Dermis microvascular lymphatic vessel endothelial cell (primary cell): ENCODE data around the gene PRKG1. TPM values are rescaled to one million over a fixed set of nuclear protein-coding genes. Genes with fewer than 3 reads are reported as not detected.

ENCODE experiments used
- DNase-seq, 2 donors: peaks; one replicate each; pipeline versions ENCODE4 v3.0.0 to v3.0.0-alpha.2; 2010; ENCODE audit warnings: low read depth in 2 of 2
- total RNA-seq: library from RNA; depleted of rRNA; stranded (reverse); fragments of >200 nt; gene quantifications from 2 replicates; pipeline ENCODE4 v1.2.1, GENCODE V29; 2014

Gene PRKG1
- total RNA-seq, 1 donor from 2014 or later, result 0.64 TPM

DNA sequence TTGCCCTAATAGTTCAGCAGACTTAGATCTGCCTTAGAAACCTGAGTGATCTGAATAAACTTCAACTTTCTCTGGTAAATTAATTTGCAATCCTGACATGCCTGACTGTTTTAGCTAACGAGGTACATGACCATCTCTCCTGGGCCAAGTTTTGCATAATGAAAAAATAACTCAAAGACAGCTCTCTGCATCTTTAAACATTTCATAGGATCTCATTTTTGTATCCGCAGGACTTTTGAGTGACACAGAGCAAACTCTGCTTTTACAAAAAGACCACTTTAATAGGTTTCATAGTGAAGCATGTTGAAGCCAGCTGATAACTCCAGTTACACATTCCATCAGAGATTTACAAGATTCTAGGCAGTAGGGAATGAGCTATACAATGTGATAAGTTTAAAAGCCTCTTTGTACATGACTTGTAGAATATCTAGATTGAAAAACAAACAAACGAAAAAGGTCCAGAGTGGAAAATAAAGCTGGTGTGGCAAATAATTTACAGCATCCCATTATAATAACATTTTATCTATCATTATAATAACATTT is 2.1 kb downstream of the PRKG1 start:
- no peak for DNase-seq

DNA sequence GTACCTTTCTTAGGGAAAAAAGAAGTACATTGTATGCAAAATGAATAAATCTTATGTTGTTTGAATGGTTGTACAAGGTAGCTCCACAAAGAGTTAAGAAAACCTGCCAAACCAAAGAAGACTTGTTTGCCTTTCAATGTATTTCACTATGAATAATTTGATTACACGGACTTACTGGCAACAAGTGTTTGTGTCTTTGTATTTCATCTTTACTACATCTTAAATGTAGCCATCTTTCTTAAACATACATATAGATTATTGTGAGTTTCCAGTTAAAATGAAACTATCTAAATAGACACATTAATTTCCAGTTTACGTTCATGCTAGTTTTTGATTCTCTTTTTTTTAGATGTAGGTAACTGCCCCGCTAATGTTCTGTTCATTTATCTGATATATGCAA is 2.8 kb downstream of the PRKG1 start:
- DNase-seq, result no peak

DNA sequence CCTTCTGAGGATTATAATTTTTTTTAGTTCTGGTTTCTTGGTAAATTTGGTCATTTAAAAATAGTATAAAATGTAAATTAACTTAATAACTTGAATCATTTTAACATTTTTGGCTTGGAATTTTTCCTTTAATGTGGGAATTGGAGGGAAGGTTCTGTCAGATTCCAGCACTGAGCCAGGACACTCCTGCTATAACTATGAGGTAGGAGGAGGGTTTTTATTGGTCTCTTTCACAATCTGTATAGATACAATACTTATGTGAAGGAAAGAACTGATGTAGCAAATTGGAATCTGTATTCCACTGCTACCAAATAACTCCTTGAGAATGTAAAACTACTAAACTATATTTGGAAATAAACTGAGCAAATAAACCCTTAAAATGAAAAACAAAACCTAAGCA is 3.2 kb downstream of the PRKG1 start:
- DNase-seq, result no peak

DNA sequence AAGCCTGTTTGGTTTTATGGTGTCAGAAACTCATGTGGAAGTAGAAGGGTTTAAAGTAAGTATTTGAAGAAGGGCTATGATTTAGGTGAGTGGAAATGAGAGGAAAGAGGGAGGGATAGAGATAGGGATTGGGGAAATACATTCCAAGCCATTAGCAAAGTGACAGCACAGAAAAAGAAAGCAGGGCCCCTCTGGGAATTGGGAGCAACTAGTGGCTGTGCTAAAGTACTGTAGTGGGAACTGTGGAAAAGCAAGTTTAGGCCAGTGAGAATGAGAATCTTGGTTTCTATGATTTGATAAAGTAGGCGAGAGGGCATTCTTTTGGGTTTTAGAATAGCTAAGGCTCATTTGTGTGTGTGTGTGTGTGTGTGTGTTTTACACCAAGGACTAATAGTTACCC is 5.0 kb downstream of the PRKG1 start:
- DNase-seq, result no peak

DNA sequence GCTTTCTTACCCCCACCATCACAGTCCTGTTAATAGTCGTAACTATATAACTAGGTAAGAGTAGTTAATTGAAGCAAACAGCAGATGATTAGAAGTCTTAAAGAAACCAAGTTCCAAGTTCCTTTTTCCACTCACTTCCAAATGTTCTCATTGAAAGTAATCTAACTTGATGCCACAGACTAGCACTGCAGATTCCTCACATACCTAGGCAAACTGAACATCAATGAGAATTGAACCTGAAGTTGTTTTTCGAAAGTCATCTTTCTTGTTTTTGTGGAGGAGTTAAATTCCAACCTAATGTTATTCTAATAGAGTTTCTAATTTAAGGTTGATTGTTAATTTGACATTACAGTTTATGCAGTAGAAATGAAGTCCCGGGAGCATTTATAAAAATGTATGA is 5.5 kb downstream of the PRKG1 start:
- no peak for DNase-seq

DNA sequence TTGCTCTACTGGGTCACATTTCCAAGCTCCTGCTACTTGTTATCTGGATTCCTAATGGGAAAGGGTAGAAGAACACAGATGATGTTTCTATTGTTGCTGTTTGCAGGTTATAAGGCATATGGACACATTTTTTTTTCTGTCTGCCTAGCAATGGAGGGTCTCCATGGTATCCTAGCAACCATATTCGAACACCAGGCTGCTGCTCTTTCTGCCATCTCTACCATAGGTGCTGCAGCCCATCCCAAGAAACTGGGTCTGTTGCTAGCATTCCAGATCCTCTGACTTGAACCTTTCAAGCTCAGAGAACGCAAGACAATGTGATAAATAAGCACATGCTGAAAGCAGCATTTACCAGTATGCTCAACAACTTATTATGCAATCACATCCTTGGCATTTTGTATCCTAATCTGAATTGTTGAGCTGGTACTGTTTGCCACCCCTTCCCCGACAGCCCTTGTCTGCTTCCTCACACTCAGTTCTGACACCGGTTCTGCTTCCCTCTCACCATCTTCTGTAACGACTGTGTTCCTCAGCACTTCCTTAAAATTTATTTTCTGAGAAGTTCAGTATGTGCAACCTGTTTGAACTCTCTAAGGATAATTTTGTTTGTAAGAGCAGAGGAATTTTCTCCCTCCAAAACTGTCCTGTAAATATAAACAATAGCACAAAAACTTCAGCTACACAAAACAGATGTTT is 6.2 kb downstream of the PRKG1 start:
- no peak for DNase-seq

DNA sequence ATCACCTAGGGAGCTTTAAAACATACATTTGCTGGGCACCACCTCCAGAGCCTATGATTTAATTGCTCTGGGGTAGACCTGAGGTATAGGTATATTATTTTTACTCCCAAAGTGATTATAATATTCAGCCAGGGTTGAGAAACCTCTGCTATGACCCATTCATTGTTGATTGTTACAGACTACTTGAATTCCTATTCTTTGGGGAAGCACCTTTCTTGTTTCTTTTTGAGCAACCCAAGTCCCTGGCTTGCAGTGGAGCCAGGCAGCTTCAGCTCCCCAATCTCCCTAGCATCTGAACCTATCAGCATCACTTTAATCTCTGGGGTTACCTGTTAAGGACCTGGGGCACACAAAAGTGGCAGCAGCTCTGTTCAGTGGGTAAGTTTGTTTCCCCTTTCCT is 8.6 kb downstream of the PRKG1 start:
- DNase-seq, result no peak

DNA sequence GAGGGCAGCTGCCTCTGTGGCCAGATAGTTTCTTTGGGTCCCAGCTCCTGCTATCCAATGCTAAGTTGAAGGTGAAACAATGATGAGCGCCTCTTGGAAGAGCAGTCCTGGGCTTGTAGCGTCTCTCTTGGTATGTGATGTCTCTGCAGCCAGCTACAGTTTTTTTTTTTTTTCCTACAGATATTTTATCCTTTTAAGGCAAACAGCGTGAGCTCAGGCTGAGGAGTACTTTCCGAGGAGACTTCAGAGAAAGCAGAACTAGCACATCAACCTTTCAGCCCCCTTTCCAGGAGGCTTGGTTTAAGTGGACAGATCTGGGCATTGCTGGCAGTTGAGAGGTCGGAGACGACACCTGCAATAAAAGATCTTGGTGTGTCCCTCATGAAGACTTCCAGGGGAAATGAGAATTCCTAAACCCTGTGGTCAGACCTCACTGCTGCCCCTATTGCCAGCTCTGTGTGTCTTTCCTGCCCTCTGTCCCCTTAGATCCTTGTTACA is 9.1 kb downstream of the PRKG1 start:
- no peak for DNase-seq

DNA sequence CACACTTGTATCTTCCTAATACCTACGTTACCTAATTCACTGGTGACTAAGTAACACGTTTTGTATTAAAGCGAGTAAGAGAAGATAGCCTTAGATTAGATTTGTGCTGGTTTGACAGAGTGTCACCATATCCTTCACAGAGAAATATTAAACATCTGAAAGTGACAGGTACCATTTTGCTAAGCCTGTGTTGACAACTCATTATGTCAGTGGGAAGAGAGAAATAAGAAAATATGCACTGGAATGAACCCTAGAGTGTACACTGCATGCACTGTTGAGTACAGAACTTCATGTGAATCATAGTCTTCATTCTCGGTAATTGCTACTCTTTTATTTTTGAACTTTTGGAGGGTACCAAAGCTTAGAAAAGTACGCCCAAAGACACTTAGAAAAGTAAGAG is 10.9 kb downstream of the PRKG1 start:
- DNase-seq, result no peak

DNA sequence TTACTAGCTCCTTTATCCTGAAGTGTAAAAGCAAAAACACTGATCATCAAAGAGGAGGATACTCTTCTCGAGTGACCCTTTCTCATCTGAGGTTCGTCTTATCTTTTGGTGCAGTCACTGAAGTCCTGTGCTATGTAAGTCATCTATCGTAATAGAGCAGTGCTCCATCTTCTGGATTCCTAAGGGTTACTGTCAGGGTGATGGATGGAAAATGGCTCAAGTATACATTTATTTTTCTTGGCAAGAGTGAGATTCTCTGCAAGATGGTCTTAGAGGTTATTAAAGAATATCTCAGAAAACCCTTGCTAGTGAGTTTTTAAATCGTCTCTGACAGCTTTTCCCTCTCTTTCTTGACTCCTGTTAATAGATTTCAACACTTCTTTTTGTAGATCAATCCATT is 12.4 kb downstream of the PRKG1 start:
- no peak for DNase-seq

DNA sequence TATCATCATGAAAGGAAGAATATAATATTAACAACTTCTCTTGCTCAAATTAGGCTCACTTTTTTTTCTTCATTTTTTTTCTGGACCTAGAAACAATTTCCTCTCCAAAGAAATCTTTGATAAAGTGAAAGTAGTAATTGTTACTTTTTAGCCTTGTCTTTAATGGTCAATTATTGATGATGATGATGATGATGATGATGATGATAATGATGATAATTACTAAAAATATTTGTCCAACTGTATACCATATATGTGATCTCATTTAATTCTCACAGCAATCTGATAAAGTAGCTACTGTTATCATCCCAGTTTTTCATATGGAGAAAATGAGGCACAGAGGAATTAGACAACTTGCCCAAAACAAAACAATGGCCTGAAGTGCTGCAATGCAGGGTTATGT is 12.8 kb downstream of the PRKG1 start:
- DNase-seq, result no peak

DNA sequence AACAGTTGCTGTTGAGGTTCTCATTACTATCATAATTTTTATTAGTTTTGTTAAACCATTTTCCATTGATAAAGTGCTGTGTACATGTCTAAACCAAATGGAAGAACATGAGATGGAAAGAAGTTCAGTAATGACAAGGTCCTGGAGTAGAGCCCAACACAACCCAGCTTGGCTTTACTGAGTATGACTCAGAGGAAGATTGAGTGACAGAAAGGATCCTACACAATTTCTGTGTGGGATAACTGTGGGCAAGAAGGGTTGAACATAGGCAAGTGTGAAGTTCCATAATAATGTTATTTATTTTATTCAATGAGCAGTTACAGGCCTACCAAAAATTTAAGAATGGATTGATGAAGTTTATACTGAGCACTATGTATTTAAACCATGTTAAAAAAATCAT is 15.9 kb downstream of the PRKG1 start:
- no peak for DNase-seq

DNA sequence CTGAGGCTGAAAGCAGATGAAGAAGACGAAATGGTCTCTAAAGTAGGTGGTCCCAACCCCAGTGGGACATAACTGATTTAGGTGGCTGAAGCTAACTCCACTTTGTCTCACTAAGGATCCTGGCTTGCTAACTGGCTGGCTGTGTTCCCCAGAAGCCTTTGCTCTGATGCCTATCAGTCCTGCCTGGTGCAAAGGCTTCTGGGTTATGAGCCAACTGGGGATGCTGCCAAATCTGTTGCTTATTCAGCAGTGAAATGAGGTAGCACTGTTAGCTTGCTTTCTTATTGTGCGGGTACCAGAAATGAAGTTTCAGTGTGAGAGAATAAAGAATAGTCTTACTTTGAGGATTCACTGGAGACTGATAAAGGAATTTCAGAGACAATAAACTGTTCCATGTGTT is 18.1 kb downstream of the PRKG1 start:
- DNase-seq, result no peak

DNA sequence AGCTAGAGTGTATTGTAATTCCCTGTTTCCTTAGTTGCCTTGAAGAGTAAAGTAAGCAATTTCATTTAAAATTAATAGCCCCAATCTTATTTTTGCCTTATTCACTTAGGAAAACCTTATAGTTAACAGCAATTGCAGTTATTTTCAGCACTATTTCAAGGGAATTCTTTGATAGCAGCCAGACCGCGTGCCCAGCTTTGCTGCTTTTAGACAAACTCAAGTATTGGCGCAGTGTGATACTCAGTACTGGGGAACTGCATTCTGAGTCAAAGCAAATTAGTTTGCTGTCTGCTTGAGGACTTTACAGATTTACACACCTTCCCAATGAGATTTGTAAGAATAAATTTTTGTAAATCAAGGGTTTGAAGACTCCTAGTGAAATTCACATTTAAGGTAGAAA is 21.2 kb downstream of the PRKG1 start:
- DNase-seq, result no peak

DNA sequence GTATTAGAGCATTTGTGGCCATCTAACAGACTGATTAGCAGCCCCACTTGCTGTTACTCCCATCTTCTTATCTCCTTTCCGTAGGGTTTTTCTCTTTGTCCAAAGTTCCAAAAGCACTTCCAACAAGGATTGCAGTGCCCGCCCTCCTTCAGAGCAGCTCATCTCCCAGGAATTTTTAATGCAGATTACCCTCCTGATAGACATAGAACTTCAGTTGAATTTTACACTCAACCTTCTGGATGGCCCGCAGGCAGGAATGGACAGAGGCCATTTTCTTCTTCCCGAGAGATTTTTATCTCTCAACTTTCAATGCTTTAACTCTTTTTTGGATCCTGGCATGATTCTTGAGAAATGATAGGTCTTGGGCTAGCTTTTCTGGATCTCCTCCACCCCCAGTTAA is 23.3 kb downstream of the PRKG1 start:
- DNase-seq, result no peak

DNA sequence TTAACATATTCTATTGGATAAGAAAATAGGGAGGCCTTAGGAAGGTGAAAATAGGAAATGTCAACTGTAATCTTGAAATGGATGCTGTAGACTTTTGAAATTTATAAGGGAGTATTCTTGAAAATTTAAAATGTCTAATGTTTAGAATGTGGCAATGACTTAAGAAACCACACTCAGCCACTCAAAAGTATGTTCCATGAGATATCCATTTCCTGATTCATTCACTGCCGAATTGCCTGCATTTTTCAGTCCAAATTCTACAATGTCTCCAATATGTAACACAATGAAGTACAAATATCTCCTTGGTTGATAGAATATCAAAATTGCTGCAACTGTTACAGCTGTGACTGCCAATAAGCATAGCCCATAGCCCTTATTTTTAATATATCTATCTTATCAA is 25.9 kb downstream of the PRKG1 start:
- DNase-seq, result no peak

DNA sequence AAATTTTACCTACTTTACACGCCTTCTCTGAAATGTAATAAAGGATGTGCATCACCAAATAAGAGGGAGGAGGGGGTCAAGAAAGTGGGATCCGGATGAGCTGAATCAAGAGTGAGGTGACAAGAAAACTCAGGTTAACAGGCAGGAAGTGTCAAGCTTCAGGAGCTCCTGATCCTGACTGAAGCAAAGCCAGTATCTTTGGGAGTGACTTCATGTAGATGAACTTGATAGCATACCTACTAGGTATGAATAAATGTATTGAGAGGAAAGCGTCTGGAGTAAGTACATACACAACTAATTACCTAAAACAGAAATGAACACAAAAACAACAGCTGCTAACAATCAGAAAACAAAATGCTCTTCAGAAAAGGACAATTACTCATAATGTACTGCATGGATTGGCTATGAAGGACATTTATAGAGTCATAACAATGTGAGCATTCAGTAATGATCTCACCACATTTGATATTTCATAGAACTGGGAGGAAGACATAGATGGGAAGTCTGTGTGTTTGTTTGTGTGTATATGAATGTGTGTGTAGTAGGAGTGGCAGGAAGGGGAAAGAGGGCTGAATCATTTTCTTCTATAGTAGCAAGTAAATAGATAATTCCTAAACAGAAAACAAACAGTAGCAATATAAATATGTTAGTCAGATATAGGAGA is 29.4 kb downstream of the PRKG1 start:
- no peak for DNase-seq

DNA sequence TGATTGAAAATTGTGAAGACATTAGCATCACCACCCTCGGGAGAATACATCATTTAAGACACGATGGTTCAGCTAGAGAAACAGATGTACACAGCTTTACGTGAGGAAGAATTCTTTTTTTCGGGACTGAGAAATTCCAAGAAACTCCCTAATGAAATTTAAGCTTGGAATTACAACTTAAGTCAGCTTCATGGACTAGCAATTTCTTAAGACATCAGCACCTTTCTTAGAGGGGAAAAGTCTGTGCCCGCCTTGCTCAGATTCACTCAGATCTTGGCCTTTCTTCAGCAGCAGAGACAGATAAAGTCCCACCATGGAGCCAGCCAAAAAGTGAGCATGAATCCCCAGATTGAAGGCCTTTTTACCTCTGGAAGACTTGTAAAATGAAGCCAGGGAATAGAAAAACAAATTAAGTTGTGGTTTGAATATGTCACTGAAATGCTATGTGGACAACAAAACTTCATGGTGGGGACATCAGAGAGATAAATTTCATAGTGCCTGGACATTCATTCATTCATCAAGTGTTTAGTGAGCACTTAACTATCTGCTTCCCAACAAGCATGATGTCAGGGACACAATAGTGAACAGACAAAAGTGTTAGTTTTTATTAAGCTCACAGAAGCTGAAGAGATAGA is 32.1 kb downstream of the PRKG1 start:
- DNase-seq, result no peak

DNA sequence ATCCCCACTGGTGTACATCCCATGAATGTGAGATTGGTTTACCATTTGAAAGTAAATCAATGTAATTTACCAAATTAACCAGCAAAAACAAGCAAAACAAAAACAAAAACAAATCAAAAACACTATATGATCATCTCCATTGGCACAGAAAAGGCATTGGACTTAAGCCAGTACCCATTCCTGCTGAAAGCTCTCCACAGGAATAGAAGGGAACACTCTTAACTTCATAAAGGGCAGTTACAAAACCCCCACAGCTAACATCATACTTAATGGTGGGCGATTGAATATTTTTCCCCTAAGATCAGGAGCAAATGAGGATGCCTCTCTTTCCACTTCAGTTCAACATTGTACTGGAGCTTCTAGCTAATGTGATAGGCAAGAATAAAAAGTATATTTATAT is 34.1 kb downstream of the PRKG1 start:
- no peak for DNase-seq

DNA sequence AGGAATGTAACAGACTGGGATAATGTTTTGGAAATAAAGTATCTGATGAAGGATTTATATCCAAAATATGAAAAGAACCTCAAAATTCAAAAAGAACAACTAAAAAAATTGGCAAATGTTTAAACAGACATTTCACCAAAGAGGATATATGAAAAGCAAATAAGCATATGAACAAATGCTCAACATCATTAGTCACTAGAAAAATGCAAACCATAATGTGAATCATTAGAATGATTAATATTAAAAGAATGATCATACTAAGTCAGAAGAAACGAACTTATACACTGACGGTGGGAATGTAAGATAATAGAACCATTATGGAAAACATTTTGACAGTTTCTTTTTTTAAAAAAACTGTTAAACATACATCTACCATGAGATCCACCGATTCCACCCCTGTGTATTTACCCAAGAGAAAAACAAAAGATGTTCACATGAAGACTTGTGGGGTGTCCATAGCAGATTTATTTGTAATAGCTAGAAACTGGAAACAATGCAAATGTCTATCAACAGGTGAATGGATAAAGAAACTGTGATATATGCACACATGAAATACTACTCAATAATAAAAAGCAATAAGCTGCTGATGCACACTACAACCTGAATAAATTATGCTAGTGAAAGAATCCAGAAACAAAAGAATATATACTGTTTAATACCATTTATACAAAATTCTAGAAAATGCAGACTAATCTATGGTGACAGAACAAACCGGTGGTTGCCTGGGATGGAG is 35.7 kb downstream of the PRKG1 start:
- DNase-seq, result no peak

DNA sequence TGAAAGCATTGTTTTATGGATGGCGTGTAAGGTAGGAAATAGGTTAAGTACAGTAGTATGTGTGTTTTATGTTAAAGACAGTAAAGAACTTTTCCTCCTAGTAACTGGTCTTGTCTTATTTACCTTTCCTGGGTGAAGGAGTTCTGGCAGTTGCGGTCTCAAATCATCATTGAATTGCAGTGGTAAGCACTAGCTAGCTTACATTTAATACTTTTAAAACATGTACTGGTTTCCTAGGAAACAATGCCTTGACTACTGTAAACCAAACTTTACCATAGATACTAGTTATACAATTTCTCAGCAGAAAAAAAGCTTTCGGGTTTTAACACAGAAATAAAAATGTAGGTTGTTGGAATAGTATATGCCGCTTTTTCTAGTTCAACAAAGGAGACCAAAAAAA is 37.7 kb downstream of the PRKG1 start:
- no peak for DNase-seq

DNA sequence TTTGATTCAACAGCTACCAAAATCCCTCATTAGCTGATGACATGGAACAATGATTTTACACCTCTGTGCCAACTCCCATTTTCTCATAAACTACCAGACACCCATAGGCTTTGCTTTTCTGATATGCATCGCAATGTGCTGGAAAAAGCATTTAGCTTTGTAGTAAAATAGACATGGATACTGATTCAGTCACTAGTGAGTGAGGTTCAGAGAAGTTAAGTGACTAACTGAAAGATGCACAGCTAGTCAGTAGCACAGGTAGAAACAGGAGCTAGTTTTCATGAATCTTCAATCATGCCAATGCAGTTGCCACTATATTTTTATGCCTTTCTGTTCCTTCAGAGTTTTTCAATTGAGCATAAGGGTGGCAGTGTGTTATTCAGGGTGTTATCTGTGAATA is 38.7 kb downstream of the PRKG1 start:
- DNase-seq, result no peak
